ENCODE data around the gene LRRC27.

Gene LRRC27

GRCh38 chr10:132344386-132344785 lies 12.4 kb downstream of the LRRC27 start:
- H4K20me1 ChIP-seq (ENCODE audit: low read depth, low read length) = no peaks in the 10 kb centered on the region
- H3K27me3 ChIP-seq (ENCODE audit: low read length) = no peaks in the 10 kb centered on the region
- no peak overlapping the region for H3K27ac ChIP-seq (ENCODE audit: low read depth, low read length)

GRCh38 chr10:132345345-132345744 lies 13.4 kb downstream of the LRRC27 start:
- no peaks in the 10 kb centered on the region for H3K36me3 ChIP-seq (ENCODE audit: low read length)
- TF ChIP-seq EZH2phosphoT487 (conservative IDR thresholded peaks at IDR 0.05; ENCODE audit: low read length) = no peak
- no peak for TF ChIP-seq CTCF (IDR thresholded peaks at IDR 0.05; ENCODE audit: insufficient read depth, low read length, poor library complexity, severe bottlenecking)
- no peaks in the 10 kb centered on the region for H4K20me1 ChIP-seq (ENCODE audit: low read depth, low read length)
- H3K4me2 ChIP-seq (ENCODE audit: low read depth, low read length, poor library complexity, severe bottlenecking) = no peak overlapping the region
- no peaks in the 10 kb centered on the region for H3K9me3 ChIP-seq (ENCODE audit: insufficient read depth, low read length)
- H3K4me3 ChIP-seq (ENCODE audit: insufficient read depth, low read length, poor library complexity, severe bottlenecking) = no peak overlapping the region
- no peaks in the 10 kb centered on the region for H3K9me2 ChIP-seq (replicated peaks; ENCODE audit: insufficient read depth, low read length)
- no peaks in the 10 kb centered on the region for H3F3A ChIP-seq (ENCODE audit: insufficient read depth)
- H3K79me2 ChIP-seq (ENCODE audit: insufficient read depth, low read length) = no peaks in the 10 kb centered on the region
- H2AFZ ChIP-seq (ENCODE audit: low read depth, low read length, severe bottlenecking) = no peak overlapping the region
- no peak overlapping the region for H3K9ac ChIP-seq (ENCODE audit: low read length)
- H3K27me3 ChIP-seq (ENCODE audit: low read length) = no peaks in the 10 kb centered on the region
- H3K27ac ChIP-seq (ENCODE audit: low read depth, low read length) = no peak overlapping the region

More at GRCh38 chr10:132344386-132344785, 12.4 kb downstream of the LRRC27 start:
- Histone ChIP-seq H3K9me2 (replicated peaks; ENCODE audit: insufficient read depth, low read length) (no peaks in the 10 kb centered on the region), H3K4me3 (ENCODE audit: insufficient read depth, low read length, poor library complexity, severe bottlenecking) (no peak overlapping the region), H3F3A (ENCODE audit: insufficient read depth) (no peaks in the 10 kb centered on the region), H3K36me3 (ENCODE audit: low read length) (no peaks in the 10 kb centered on the region), H3K4me2 (ENCODE audit: low read depth, low read length, poor library complexity, severe bottlenecking) (no peak overlapping the region), H2AFZ (ENCODE audit: low read depth, low read length, severe bottlenecking) (no peak overlapping the region), H3K9me3 (ENCODE audit: insufficient read depth, low read length) (no peaks in the 10 kb centered on the region), H3K79me2 (ENCODE audit: insufficient read depth, low read length) (no peaks in the 10 kb centered on the region), H3K9ac (ENCODE audit: low read length) (no peak overlapping the region)
- no peak for TF ChIP-seq CTCF (IDR thresholded peaks at IDR 0.05; ENCODE audit: insufficient read depth, low read length, poor library complexity, severe bottlenecking)
- TF ChIP-seq EZH2phosphoT487 (conservative IDR thresholded peaks at IDR 0.05; ENCODE audit: low read length) = no peak

GRCh38 chr10:132346806-132347205 lies 14.8 kb downstream of the LRRC27 start:
- H3K9me2 ChIP-seq (replicated peaks; ENCODE audit: insufficient read depth, low read length) = no peaks in the 10 kb centered on the region
- H3K4me2 ChIP-seq (ENCODE audit: low read depth, low read length, poor library complexity, severe bottlenecking) = no peak overlapping the region
- H3K36me3 ChIP-seq (ENCODE audit: low read length) = no peaks in the 10 kb centered on the region
- H3K9me3 ChIP-seq (ENCODE audit: insufficient read depth, low read length) = no peaks in the 10 kb centered on the region
- H3K9ac ChIP-seq (ENCODE audit: low read length) = no peak overlapping the region
- no peak overlapping the region for H3K4me3 ChIP-seq (ENCODE audit: insufficient read depth, low read length, poor library complexity, severe bottlenecking)
- no peak overlapping the region for H3K27ac ChIP-seq (ENCODE audit: low read depth, low read length)
- no peaks in the 10 kb centered on the region for H4K20me1 ChIP-seq (ENCODE audit: low read depth, low read length)
- TF ChIP-seq CTCF (IDR thresholded peaks at IDR 0.05; ENCODE audit: insufficient read depth, low read length, poor library complexity, severe bottlenecking) (no peak), EZH2phosphoT487 (conservative IDR thresholded peaks at IDR 0.05; ENCODE audit: low read length) (no peak)
- no peaks in the 10 kb centered on the region for H3K79me2 ChIP-seq (ENCODE audit: insufficient read depth, low read length)
- H3K27me3 ChIP-seq (ENCODE audit: low read length) = no peaks in the 10 kb centered on the region
- H2AFZ ChIP-seq (ENCODE audit: low read depth, low read length, severe bottlenecking) = no peak overlapping the region
- no peaks in the 10 kb centered on the region for H3F3A ChIP-seq (ENCODE audit: insufficient read depth)

Measured in SU-DHL-6 (cell line).